Endothelial cell of umbilical vein (primary cell): ENCODE measurements around the gene FRMD5. TPM values are rescaled to one million over a fixed set of nuclear protein-coding genes. Genes with fewer than 3 reads are reported as not detected.

Experiments used
- BruUV-seq: library from RNA; stranded (reverse); fragments of 400-500 nt; replicated peaks from 2 replicates; lab custom pipeline; 2021; lab: Mats Ljungman, UMichigan
- CTCF ChIA-PET: fragments of 300-600, 350-600 bp; sonication (Branson Sonifier 250); formaldehyde crosslinking; loops from one replicate; lab custom pipeline; 2021; ENCODE audit warnings: antibody characterized with exemption, inconsistent platforms; lab: Charles Lee
- POLR2A ChIA-PET: fragments of 300-600, 350-600 bp; sonication (Branson Sonifier 250); formaldehyde crosslinking; loops from one replicate; lab custom pipeline; 2021; ENCODE audit warnings: antibody characterized with exemption, inconsistent platforms; lab: Charles Lee
- DNase-seq: peaks from one replicate; pipeline ENCODE4 v3.0.0-alpha.2; 2011; ENCODE audit warnings: low read depth, low spot score
- FAIRE-seq: peaks from 2 replicates; lab custom pipeline; 2011; peaks lifted over from hg19 to GRCh38; lab: Jason Lieb, UNC
- H2AFZ ChIP-seq: 2 replicates; pipeline ENCODE4 v1.6.0; 2012; ENCODE audit warnings: low read depth, low read length, control low read depth, inconsistent platforms
- H3K27ac ChIP-seq: 2 replicates; pipeline ENCODE4 v1.5.1; 2011; ENCODE audit warnings: low read depth, mild to moderate bottlenecking, control low read depth, low read length, moderate library complexity; ENCODE audit not compliant: insufficient read depth
- H3K27me3 ChIP-seq, 2 experiments: 2 replicates each; pipeline versions ENCODE4 v1.6.0 to v1.6.1; 2011; ENCODE audit warnings: low read length in 2 of 2, mixed read lengths in 1 of 2; ENCODE audit not compliant: control insufficient read depth in 2 of 2, insufficient read depth in 2 of 2
- H3K36me3 ChIP-seq, 2 experiments: 2 replicates in 1 of 2; 3 replicates in 1 of 2; pipeline ENCODE4 v1.5.1; 2011; ENCODE audit warnings: low read length in 2 of 2, mild to moderate bottlenecking in 1 of 2, moderate library complexity in 1 of 2; ENCODE audit not compliant: control insufficient read depth in 2 of 2, insufficient read depth in 2 of 2; ENCODE audit errors: extremely low read depth in 1 of 2
- H3K4me1 ChIP-seq: 3 replicates; pipeline ENCODE4 v1.5.1; 2011; ENCODE audit warnings: mild to moderate bottlenecking, low read length; ENCODE audit not compliant: control insufficient read depth, insufficient read depth; ENCODE audit errors: extremely low read depth
- H3K4me2 ChIP-seq: 2 replicates; pipeline ENCODE4 v1.6.1; 2011; ENCODE audit warnings: low read length, control low read depth, mixed read lengths; ENCODE audit not compliant: insufficient read depth
- H3K4me3 ChIP-seq, 3 experiments: fragments of 200-600 bp in 1 of 3; sonication (generic), shearing (Covaris generic) in 1 of 3; replicated peaks in 1 of 3; 2 replicates each; pipeline ENCODE4 v1.5.1; 2011 to 2016; ENCODE audit warnings: control low read depth in 3 of 3, low read length in 3 of 3, mild to moderate bottlenecking in 2 of 3, inconsistent platforms in 1 of 3, low read depth in 1 of 3, moderate library complexity in 1 of 3; ENCODE audit not compliant: insufficient read depth in 1 of 3
- H3K79me2 ChIP-seq: 2 replicates; pipeline ENCODE4 v1.6.0; 2012; ENCODE audit warnings: low read length, inconsistent platforms; ENCODE audit not compliant: control insufficient read depth, insufficient read depth
- H3K9ac ChIP-seq: replicated peaks from 2 replicates; pipeline ENCODE3; 2011; ENCODE audit warnings: low read length, control low read depth; ENCODE audit not compliant: insufficient read depth; ENCODE audit errors: extremely low read depth
- H3K9me1 ChIP-seq: replicated peaks from 3 replicates; pipeline ENCODE4 v1.6.0; 2011; ENCODE audit warnings: mild to moderate bottlenecking, low read length; ENCODE audit not compliant: control insufficient read depth, insufficient read depth; ENCODE audit errors: extremely low read depth
- H3K9me3 ChIP-seq: replicated peaks from 2 replicates; pipeline ENCODE4 v1.5.1; 2012; ENCODE audit warnings: low read length, inconsistent platforms; ENCODE audit not compliant: control insufficient read depth, insufficient read depth
- H4K20me1 ChIP-seq: replicated peaks from 2 replicates; pipeline ENCODE3; 2011; ENCODE audit warnings: mild to moderate bottlenecking, low read length; ENCODE audit not compliant: control insufficient read depth, insufficient read depth; ENCODE audit errors: extremely low read depth
- CTCF ChIP-seq, 2 donors: IDR thresholded peaks; 1 replicate in 1 of 2; 2 replicates in 1 of 2; pipeline ENCODE4 v1.5.1; 2011; ENCODE audit warnings: low read length in 2 of 2, mild to moderate bottlenecking in 2 of 2, moderate library complexity in 2 of 2, control low read depth in 1 of 2, inconsistent platforms in 1 of 2, low read depth in 1 of 2; ENCODE audit not compliant: insufficient read depth in 1 of 2; ENCODE audit errors: extremely low read depth in 1 of 2
- EZH2 ChIP-seq: IDR thresholded peaks from 2 replicates; pipeline ENCODE4 v1.6.1; 2012; ENCODE audit warnings: borderline replicate concordance, low read depth, mild to moderate bottlenecking, moderate library complexity, low read length, inconsistent platforms; ENCODE audit not compliant: severe bottlenecking
- FOS ChIP-seq: IDR thresholded peaks from 2 replicates; pipeline ENCODE4 v1.6.1; 2011; ENCODE audit warnings: mild to moderate bottlenecking, low read length, moderate library complexity, borderline replicate concordance; ENCODE audit not compliant: insufficient read depth
- GATA2 ChIP-seq: IDR thresholded peaks from 2 replicates; pipeline ENCODE4 v1.7.0; 2011; ENCODE audit warnings: low read depth, mild to moderate bottlenecking, moderate library complexity, mixed read lengths, low read length; ENCODE audit not compliant: insufficient read length, insufficient read depth
- JUN ChIP-seq: IDR thresholded peaks from 2 replicates; pipeline ENCODE4 v1.6.1; 2011; ENCODE audit warnings: borderline replicate concordance, low read depth; ENCODE audit not compliant: insufficient read length, insufficient read depth
- MYC ChIP-seq: IDR thresholded peaks from one replicate; pipeline ENCODE4 v1.6.1; 2011; ENCODE audit warnings: mild to moderate bottlenecking, low read depth, low read length
- POLR2A ChIP-seq: IDR thresholded peaks from 2 replicates; pipeline ENCODE4 v1.6.1; 2012; ENCODE audit warnings: low read depth, mild to moderate bottlenecking, control low read depth, low read length
- POLR2AphosphoS5 ChIP-seq: IDR thresholded peaks from 2 replicates; pipeline ENCODE4 v1.6.1; 2012; ENCODE audit warnings: low read depth, mild to moderate bottlenecking, control low read depth, low read length, moderate library complexity; ENCODE audit not compliant: insufficient read depth
- dilution Hi-C: fragments of 300-500 bp; cut with MboI; formaldehyde crosslinking; loops from one replicate; pipeline ENCODE4 v1.15.0; 2019; ENCODE audit warnings: low sequenced_read_pairs; ENCODE audit not compliant: extremely low pct_ligation_motif_present
- intact Hi-C: fragments of 100-400 bp; cut with micrococcal nuclease; formaldehyde crosslinking; loops from one replicate; pipeline ENCODE4 v1.10.0; 2022
- polyA plus RNA-seq, 4 experiments: library from polyadenylated mRNA; depleted of rRNA in 3 of 4; stranded (reverse) in 3 of 4; unstranded in 1 of 4; fragments of >200 nt; gene quantifications; 2 replicates each; pipeline versions ENCODE4 v1.2.1 to v1.2.3, GENCODE V29; 2011 to 2012; ENCODE audit warnings: missing spikeins in 1 of 4
- total RNA-seq: library from RNA; stranded (reverse); gene quantifications from 2 replicates; pipeline ENCODE4 v1.2.3, GENCODE V29; 2021

Gene FRMD5
- total and polyA plus RNA-seq, 2 donors (not counting 3 experiments of a cell fraction or from before 2014, with no cell fraction given): 16.7 to 20.2 TPM

- no peaks in the 10 kb centered on the region for H3K9me1 ChIP-seq
- no peaks in the 10 kb centered on the region for H3K36me3 ChIP-seq
- ChIA-PET CTCF (interaction anchor here (0.8 kb wide), 1 partner anchor 10 kb away, joined by 4 read pairs; no protein-coding TSS in a partner anchor), POLR2A (no interaction called here)
- BruUV-seq: no TSS peak
- H3K79me2 ChIP-seq: peaks cover 9% of the 10 kb centered on the region
- no peak for DNase-seq
- no peak overlapping the region for H3K9ac ChIP-seq
- no peak for TF ChIP-seq EZH2
- TF ChIP-seq POLR2AphosphoS5: no peak
- no peak for TF ChIP-seq JUN
- no peak for TF ChIP-seq GATA2
- TF ChIP-seq FOS: no peak
- TF ChIP-seq CTCF (IDR thresholded peaks at IDR 0.05; ENCODE audit: extremely low read depth in 1 of 2, insufficient read depth in 1 of 2, low read depth in 1 of 2, low read length in 2 of 2): no peak
- no peak for TF ChIP-seq MYC
- no peak for TF ChIP-seq POLR2A
- H3K4me3 ChIP-seq: no peak overlapping the region
- dilution Hi-C loops: no loop called here
- no peaks in the 10 kb centered on the region for H3K9me3 ChIP-seq
- H2AFZ ChIP-seq: no peak overlapping the region
- intact Hi-C loops: no loop called here
- FAIRE-seq: no peak
- H3K27me3 ChIP-seq: no peaks in the 10 kb centered on the region
- peaks cover 3% of the 10 kb centered on the region for H4K20me1 ChIP-seq
- H3K4me2 ChIP-seq: no peak overlapping the region
- H3K4me1 ChIP-seq: peaks cover 5% of the 10 kb centered on the region
- H3K27ac ChIP-seq: no peak overlapping the region
Measured at GRCh38 chr15:44177139-44177538, 17.9 kb downstream of the FRMD5 start.
